ENCODE measurements around the gene PPP2R5B.

The PPP2R5B gene

GRCh38 chr11:64932324-64932723 lies 7.8 kb downstream of the PPP2R5B start:
- no peaks in the 10 kb centered on the region for H3K4me1 ChIP-seq (ENCODE audit: control insufficient read depth, insufficient read depth, low read length)
- no peak overlapping the region for H3K27ac ChIP-seq (ENCODE audit: extremely low read depth, low read depth, low read length)
- TF ChIP-seq IKZF3 (tag by site-specific recombination; IDR thresholded peaks at IDR 0.05) (no peak), ZNF785 (tag by site-specific recombination; IDR thresholded peaks at IDR 0.05) (no peak), ZNF362 (tag by site-specific recombination; IDR thresholded peaks at IDR 0.05) (no peak), ZNF24 (tag by site-specific recombination; IDR thresholded peaks at IDR 0.05) (no peak), ZNF26 (tag by site-specific recombination; IDR thresholded peaks at IDR 0.05) (no peak), ZNF707 (tag by site-specific recombination; IDR thresholded peaks at IDR 0.05) (no peak), ZBTB6 (tag by site-specific recombination; IDR thresholded peaks at IDR 0.05) (no peak), PRDM1 (tag by site-specific recombination; IDR thresholded peaks at IDR 0.05) (no peak), ZNF335 (tag by site-specific recombination; conservative IDR thresholded peaks at IDR 0.05) (no peak), PRDM2 (tag by site-specific recombination; IDR thresholded peaks at IDR 0.05; ENCODE audit: borderline replicate concordance) (no peak), ZNF398 (tag by site-specific recombination; IDR thresholded peaks at IDR 0.05) (no peak), ZNF521 (tag by site-specific recombination; IDR thresholded peaks at IDR 0.05) (no peak), ZNF394 (tag by site-specific recombination; IDR thresholded peaks at IDR 0.05; ENCODE audit: borderline replicate concordance) (no peak), MEIS1 (CRISPR knock-in tag; IDR thresholded peaks at IDR 0.05; ENCODE audit: borderline replicate concordance) (no peak)
- H3K4me3 ChIP-seq (ENCODE audit: low read depth, low read length), result no peak overlapping the region
- CTCF ChIA-PET, result interaction anchor here (1.3 kb wide), 1 partner anchor 38 kb away, joined by 3 read pairs; no protein-coding TSS in a partner anchor
- POLR2A ChIA-PET, result interaction anchor here (2.3 kb wide), 1 partner anchor 8 kb away, joined by 8 read pairs; the partner anchor contains the start of gene PPP2R5B
- H3K9me3 ChIP-seq (ENCODE audit: control insufficient read depth, insufficient read depth, low read depth, low read length), result no peaks in the 10 kb centered on the region
- H3K36me3 ChIP-seq (ENCODE audit: control insufficient read depth in 2 of 2, insufficient read depth in 1 of 2, low read length in 2 of 2), result peaks cover 0 to 69% of the 10 kb centered on the region in 2 experiments; a peak in 1 of 3 replicates

All from HEK293 (cell line).